ENCODE data around the gene LCOR.

Gene LCOR

DNA sequence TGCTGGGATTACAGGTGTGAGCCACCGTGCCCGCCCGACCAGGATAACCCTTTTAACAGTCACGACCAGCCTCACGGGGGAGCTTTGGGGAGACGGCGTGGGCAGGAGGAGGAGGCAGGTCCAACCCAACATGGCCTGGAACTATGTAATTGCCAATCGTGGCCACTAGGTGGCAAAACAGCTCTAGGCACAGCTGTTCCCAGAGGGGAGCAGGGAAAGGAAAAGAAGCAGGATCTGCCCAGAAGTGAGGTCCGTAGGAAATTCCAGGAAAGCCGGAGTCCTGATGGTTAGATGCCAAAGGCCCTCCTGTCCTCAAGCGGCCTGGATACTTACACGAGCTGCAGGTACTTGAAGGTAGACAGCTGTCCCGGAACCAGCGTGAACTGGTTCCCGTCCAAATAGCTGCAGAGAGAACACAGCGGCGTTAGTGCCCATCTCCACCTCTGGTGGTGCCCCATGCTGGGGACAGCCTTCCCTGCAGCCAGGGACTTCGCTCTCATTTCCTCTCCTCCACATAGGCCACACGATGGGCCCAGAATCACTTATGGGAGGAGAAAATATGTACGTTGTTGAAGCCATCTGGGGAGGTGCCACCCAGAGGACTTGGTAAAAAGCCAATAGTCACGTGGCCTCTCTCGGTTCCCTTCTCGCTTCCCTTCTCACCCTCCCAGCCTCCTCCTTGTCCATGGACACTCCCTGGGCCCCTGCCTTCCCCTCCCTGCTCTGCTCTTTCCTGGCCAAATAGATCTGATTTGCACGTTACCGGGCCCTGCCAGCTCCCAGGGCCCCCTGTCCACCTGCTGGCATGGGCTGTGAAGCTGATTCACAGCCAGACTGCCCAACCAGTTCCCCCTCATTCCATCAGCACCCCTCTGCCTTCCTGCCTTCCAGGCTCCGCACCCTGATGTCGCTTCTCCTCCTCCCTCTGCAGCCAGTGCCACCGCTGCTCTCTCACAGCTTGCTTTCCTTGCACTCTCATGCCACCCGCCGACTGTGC is 205.6 kb downstream of the LCOR start:
- DNase-seq = peak; percentile 67

DNA sequence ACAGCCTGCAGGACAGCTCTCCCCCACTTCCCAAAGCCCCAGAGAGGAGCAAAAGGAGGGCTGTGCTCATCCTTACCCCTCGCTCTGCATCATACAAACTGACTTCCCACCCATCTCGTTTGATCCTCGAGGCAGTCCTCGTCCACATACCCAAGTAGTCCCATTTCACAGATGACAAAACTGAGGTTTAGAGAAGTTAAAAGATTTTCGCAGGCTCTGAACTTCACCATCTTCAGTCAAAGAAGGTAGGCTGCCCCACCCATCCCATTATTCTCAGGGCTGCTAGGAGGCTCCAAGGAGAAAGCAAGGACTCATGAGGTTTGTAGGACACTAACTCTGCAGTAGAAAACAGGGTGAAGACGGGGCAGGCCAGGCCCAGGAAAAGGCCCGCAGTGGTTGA is 206.6 kb downstream of the LCOR start:
- no peak for DNase-seq

DNA sequence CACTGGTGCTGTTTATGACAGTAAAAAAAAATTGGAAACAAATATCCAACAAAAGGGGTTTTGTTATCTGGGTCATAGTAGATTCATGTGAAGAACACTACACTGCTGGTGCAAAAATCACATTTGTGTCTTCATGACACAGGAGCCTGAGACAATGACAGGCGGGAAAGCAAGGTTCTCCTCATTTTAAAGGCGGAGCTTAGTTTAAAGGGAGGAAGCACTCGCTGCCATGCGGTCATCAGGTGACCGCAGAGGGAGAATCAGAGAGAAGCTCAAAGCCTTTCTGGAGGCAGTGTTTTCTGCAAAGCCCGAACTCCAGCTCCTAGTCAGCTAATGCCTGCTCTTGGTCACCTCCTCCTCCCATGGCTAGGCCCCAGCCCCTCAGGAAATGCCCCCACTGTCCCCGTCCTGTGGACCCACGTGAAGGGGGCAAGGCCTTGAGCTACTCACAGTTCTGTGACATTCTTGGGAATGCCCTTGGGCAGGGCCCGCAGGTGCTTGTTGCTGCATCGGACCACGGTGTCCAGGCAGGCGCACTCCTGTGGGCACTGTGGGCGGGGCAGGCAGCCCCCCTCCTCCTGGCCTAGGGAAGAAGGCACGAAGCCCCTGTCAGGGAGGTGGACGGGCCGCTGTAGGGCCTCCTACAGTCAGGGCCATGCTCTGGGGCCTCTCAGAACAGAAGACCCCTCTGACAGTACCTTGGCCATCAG is 207.6 kb downstream of the LCOR start:
- no peak for DNase-seq

DNA sequence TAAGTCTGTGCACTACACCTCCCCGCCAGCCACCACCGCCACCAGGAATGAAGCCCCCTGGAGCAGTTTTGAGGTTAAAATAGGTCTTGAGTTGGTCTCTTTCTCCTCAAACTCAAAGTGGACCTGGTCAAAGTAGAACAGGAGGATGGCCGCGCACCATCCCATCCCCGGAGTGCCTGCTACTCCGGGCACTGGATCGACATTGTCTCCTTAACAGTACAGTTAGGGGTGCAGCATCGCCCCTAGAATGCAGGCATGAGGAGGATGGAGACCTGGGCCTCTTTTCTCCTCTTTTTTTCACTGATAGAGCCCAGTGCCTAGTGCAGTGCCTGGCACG is 208.1 kb downstream of the LCOR start:
- no peak for DNase-seq

DNA sequence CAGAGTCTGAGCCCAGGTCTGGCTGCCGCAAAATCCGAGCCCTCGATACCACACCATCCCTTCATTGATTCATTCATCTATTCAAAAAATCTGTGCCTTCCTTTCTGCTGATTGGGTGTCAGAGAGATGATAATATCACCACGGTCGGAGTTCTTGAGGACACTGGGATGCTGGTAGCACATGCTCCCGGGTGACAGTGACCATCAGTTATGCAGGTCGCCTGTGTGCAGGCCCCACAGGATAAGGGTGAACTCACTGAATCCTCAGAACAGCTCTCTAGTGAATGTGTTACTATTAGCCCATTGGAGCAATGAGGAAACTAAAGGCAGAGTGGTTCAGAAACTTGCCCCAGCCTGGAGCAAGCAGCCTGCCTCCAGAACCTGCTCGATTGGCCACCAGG is 208.6 kb downstream of the LCOR start:
- DNase-seq = no peak

DNA sequence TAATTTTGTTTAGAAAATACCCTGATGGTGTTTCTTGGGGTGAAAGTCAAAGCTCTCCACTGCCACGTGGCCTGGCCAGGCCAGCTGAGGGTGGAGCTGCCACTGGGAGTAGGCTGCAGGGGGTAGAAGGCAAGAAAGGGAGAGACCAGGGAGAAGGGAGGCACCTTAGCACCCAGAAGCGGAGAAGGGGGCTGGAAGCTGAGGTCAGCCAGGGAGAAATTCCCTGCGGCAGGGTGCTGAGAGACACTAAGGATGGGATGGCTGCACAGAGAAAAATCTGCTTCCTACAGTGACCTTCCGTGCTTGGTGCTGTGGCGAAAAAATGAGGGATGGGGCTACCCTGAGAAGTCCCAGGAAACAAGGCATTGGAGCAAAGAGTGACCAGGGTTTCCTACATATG is 210.0 kb downstream of the LCOR start:
- no peak for DNase-seq

DNA sequence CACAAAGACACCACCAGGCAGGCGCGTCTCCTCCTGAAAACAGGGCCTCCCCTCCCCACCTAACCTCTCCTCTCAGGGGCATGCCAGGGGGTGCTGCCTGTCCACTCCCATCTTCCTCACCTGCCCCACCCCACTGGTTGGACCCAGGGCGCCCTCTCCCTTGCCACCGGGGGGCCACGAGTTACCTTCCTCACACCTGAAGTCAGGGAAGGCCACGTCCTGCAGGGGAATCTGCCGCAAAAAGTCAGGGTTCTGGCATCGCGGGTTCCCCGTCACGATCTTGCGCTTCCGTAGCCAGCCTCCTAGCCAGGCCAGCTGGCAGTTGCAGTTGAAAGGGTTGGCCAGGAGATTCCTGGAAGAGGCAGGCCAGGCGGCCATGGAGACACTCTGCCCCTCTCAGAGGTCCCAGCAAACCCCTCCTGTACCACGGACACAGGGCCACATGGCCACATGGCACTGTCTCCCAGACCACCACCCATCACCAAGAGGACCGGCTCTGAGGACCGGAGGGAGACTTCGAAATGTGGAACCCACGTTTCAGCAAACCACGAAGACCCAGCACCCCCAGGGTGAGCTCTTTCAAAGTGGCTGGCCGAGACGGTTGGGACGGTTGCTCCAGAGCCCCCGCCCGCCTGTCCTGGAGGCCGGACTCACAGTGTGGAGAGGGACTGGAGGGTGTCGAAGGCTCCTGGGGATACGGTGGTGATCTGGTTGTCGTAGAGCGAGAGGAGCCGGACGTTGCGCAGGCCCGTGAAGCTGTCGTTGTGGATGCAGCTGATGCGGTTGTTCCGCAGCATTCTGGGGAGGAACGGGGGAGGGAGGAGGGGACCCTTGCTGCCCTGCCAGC is 210.8 kb downstream of the LCOR start:
- DNase-seq = no peak

DNA sequence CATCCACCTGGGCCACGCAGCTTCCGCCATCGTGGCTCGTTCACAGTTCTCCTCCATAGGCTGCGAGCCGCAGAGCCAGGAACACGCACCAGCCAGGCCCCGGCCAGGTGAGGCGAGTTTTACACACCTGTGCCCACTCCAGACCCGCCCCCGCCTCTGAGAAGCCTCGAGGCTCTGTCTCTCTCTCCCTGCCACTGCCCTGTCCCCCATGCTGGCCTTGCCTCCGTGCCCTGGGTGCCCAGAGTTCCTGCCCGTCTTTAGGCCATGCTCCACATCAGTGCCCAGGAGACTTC is 211.4 kb downstream of the LCOR start:
- DNase-seq = no peak

Data from activated gamma-delta T cell treated with Interleukin-2 at 50 U/mL for 16 hours (primary cell).